Stimulated activated CD4-positive, alpha-beta T cell treated with anti-CD3 and anti-CD28 coated beads, Interleukin-12 subunit alpha, Interleukin-12 subunit beta, amount 100 ng/mL, for 48 hours (primary cell): ENCODE data around the gene LIN7B.
A peak's percentile ranks its signal among the peaks of the same experiment; 100 is the strongest.
"Not testable (repeated sequence)": the region's sequence is repeated elsewhere in the genome, so short reads cannot be mapped to it uniquely, and the experiment has no call there.

ENCODE experiments used
- DNase-seq, 3 donors: peaks; one replicate each; pipeline ENCODE4 v3.0.0-alpha.2; 2020; ENCODE audit warnings: low read depth in 2 of 3, low spot score in 1 of 3

The LIN7B gene

DNA sequence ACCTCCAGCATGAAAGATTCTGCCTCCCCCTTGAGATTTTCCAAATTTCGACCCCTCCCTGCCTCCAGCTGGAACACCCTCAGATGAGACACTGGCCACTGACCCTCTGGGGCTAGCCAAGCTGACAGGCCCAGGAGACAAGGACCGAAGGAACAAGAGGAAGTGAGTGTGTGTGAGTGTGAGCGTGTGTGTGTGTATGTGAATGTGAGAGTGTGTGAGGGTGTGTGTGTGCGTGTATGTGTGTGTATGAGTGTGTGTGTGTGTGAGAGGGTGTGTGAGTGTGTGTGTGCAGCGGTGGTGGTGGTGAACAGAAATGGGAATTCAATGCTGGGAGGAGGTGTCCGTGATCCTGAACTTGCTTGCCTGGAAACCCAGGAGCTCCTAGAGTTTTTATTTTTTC is 27.2 kb downstream of the LIN7B start:
- DNase-seq = no peak

DNA sequence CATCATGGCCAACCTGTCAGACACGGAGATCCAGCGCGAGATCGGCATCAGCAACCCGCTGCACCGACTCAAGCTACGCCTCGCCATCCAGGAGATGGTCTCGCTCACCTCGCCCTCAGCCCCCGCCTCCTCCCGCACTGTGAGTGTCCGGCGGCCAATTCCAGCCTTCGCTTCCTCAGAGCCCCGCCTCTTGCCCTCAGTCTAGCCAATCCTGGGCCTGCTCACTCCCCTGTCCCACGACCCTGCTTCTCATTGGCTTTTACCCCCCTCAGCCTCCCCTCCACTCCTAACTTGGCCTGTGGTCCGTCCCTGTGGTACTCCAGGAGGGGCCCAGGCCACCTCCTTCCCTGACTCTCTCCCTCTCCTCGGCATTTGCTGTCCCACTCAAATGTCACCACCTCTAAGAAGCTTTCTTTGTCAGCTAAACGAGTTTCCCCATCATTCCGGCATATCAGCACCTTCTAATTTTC is 28.7 kb downstream of the LIN7B start:
- DNase-seq = peak; percentile 57 to 70 (median 59)

DNA sequence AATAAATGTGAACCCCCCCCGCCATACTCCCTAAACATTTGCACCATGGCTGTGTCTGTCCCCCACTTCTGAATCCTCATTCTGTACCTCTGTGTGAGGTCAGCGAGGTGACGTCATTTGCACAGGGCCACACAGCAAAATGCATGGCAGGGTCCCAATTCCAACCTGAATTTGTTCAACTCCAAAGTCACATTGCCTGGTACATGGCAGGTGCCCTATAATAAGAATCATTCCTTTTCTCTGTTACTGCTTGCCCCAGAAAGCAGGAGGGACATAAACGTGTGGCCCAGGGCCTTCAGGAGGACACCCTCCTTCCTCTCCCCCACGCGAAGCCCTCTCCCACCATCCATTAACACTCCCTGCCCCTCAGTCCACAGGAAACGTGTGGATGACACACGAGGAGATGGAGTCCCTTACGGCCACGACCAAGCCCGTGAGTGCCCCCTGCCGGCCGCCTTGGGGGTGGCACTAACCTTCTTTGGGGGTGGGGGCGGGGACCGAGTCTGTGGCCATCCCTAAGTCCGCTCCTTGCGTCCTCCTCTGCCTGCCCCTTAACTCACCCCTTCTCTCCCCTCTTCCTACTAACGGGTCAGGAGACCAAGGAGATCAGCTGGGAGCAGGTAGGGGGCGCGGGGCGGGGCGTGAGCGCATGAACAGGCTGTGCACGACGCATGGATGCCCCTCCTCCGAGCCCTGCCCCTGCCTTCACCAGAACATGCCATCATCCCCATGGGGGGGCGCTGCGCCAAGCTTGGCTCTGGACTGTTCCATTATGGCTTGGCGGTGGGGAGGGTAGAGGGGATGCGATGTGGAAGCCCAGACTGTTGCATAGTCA is 31.6 kb downstream of the LIN7B start:
- DNase-seq = peak; percentile 73 to 90 (median 75)

DNA sequence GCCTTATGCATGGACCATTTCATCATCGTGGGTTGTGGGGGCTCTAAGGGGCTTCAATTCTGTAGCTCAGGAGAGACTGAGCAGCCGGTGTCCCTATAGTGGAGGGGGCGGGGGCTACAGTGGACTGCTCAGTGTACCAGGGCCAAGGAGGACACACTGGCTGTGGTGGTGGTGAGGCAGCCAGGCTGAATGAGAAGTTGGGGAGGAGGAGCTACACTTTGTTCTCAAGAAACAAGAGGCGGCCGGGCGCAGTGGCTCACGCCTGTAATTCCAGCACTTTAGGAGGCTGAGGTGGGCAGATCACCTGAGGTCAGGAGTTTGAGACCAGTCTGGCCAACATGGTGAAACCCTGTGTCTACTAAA is 32.2 kb downstream of the LIN7B start:
- DNase-seq = not testable (repeated sequence)

DNA sequence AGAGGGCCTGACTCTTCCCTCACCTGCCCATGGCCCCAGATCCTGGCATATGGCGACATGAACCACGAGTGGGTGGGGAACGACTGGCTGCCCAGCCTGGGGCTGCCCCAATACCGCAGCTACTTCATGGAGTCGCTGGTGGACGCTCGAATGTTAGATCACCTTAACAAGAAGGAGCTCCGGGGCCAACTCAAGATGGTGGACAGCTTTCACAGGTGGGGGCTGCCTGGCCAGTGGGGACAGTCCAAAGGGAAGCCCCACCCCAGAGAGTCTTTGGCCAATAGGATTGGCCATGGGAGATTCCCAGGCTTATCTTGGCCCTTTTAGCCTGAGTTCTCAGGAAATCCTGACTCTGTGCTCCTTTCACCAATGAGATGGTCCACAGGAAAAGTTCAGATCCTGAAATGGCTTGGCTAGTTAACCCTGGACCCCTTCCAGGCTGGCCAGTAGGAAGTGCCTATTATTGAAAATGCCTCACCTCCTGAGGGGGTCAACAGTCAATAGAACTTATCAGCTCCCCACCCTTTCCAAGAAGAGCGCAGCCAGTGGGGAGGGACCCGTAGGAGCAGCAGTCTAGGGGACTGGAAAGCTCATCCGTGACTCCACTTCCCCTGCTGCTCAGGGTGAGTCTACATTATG is 34.0 kb downstream of the LIN7B start:
- DNase-seq = no peak

DNA sequence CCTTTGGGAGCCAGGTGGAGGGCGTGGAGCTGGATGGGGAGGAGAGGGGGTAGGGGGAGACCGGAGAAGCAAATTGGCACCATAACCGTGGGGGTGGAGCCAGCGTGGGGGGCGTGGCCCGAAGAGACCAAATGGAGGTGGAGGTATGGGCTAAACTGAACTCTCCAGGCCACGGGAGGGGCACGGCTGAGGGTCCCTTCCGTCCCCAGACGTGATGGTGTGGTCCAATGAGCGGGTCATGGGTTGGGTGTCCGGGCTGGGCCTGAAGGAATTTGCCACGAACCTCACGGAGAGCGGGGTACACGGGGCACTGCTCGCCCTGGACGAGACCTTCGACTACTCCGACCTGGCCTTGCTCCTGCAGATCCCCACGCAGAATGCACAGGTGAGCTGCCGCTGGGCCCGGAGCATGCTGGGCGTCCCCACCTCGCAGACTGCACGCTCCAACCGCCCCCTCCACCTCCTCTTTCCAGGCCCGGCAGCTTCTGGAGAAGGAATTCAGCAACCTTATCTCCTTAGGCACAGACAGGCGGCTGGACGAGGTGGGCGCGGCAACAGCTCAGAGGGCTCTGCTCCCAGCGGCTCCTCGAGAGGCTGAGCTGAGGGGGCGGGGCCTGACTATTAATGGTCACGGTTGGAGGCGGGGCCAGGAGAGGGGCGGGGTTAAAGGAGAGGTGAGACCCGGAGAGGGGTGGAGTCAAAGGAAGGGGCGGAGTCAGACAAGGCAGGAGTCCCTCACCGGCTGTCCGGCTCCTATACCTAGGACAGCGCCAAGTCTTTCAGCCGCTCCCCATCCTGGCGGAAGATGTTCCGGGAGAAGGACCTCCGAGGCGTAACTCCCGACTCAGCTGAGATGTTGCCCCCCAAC is 34.8 kb downstream of the LIN7B start:
- DNase-seq = peak; percentile 79 to 87 (median 82)

DNA sequence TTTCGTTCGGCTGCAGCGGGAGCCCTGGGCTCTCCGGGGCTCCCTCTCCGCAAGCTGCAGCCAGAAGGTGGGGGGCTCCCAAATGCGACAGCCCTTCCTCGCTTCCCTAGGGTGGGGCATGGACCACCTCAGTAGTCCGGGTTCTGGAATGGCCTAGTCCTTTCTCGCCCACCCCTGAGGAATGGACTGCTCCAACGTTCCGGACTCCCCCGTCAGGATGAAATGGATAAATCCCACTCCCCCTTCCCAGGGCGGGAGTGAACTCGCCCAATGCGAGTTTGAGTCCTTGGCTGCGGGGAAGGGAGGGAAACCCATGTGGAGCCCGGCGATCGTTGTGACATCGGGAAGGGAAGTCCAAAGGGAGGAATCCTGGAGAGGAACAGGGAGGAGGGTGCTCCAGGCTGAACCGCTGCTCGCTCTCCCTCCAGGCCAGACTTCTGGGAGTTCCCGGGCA is 35.5 kb downstream of the LIN7B start:
- DNase-seq = no peak

DNA sequence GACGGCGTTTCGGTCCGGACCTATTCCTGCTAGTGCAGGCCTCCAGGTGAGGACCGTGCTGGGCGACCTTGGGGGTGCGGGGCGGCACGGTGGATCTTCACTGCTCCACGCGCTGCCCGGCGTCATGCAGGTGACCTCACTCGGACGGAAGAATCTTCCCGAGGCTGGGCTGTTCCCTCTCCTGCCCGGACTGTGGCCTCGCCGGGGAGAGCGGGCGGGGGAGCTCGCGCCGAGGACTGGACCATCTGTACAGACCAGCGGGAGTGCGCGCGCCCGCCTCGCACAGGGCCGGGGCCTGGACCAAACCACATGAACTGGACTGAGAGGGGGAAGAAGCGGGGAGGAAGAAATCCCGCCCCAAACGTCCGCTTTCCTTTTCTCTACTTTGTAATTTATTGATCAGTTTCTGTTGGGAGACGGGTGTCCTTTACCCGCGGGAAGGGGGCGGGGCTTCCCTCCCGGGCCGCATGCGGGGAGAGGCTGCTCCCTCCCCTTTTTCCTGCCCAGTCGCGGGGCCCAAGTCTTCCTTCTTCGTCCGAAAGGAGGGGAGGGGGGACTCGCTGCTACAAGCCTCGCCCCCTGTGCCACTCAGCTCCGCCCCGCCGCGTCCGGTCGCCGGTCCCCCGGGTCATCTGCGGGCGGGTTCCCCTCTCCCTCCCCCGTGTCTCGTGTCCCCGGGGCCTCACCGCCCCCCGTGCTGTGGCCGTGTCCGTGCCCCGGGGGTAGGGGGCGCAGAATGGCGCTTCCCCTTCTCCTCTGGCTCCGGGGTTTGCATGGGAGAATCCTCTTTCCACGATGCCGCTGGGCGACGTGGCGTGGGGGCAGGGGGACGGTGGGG is 36.2 kb downstream of the LIN7B start:
- peak in 1 of 3 donors; percentile 35 for DNase-seq

DNA sequence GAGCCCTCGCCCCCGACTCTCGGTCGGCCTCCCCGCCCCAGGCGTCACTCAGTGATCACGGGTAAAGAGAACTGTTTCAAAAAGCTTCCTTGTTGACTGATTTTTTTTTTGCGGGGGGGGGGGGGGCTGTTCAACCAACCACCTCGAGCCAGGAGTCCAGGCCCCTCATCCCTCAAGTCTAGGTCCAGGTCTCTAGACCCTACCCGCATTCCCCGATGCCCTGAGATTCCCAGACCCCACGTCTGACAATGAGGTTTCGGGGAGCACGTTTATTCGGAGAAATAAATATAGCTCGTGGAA is 36.7 kb downstream of the LIN7B start:
- DNase-seq = no peak

DNA sequence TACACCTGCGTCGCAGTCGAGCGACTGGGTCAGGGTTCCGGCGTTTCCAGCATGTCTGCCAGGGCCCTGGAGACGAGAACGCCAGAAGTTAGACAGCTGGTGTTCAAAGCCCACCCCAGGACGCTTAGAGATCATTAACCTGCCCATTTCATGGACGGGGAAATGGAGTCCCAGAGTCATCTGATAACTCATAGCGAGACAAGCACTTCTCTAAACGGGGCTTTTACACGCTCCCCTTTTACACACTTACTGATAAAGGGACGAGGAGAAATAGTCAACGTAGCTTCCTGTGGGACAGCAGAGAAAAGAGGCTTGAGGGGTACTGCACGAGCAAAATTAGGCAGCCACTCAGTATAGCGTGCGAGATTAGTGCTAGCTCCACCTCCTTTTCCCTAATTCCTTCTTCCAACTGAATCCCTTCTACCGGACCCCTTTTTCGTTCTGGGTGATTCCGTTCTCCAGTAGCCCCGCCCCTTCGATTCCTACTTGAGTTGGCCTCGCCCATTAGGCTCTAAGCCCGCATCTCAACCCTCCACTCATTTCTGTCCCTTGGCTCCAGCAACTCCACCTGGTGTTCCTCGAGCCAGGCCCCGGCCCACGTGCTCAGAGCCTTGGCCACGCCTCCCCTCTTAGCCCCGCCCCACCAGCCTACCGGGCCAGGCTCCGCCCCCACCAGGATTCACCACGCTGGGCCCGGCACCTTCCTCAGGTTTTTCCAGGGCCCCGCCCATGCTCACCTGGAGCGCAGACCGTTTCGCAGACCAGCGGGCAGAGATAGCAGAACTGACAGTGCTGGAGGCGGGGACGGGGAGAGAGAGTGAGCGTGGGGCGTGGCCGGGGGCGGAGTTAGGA is 37.3 kb downstream of the LIN7B start:
- peak in 1 of 3 donors; percentile 28 for DNase-seq

DNA sequence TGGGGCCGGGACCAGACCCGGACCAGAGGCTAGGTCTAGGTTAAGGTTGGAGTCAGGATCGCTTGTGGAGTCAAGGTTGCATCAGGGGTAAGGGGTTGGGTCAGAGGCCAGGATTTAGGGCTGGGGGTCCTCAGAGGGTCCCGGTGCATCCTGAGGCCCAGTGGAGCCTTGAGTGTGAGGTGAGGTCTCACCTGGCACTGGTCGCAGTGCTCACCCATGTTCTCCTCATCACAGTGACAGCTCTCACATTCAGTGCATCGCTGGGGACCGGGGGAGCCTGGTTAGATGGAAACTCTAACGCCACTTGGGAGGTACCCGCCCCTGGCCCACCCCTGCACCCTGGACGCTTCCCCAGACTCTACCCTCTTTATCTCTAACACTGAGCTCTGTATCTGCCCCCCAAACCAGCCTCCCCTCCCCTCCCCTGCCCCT is 38.0 kb downstream of the LIN7B start:
- DNase-seq = no peak

DNA sequence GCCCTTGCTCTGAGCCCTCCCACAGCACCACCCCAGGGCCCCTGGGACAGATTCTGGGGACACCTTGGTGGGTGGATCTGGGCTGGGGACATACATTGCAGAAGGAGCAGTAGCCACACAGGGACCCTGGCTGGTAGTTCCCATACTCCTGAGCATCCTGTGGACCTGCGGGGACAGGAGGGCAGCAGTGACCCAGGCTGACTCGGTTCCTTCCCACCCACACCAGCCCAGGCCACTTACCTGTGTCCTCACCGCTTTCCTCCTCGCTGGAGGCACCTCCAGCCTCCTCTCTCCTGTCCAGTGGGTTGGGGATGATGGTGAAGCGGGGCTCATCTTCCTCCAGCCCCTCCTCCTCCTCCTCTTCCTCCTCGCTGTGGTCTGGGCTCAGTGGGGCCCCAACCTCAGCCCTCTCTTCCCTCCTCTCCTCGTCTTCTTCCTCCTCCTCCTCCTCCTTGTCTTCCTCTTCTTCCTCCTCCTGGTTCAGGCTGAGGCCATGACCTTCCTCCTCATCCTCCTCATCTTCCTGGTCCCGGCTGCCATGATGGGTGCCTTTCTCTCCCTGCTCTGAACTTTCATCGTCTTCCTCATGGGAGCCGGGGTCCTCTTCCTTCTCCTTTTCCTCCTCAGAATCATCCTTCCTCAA is 39.1 kb downstream of the LIN7B start:
- no peak for DNase-seq

DNA sequence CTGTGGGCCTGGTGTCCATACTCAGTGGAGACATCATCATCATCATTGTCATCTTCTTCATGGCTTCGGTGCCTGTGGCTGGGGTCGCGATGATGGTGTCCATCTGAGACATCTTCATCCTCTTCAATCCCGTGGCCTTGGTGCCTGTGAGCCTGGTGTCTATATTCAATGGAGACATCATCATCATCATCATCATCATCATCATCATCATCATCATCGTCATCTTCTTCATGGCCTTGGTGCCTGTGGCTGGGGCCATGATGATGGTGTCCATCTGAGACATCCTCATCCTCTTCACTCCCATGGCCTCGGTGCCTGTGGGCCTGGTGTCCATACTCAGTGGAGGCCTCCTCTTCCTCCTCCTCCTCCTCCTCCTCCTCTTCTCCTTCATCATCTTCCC is 40.1 kb downstream of the LIN7B start:
- no peak for DNase-seq

DNA sequence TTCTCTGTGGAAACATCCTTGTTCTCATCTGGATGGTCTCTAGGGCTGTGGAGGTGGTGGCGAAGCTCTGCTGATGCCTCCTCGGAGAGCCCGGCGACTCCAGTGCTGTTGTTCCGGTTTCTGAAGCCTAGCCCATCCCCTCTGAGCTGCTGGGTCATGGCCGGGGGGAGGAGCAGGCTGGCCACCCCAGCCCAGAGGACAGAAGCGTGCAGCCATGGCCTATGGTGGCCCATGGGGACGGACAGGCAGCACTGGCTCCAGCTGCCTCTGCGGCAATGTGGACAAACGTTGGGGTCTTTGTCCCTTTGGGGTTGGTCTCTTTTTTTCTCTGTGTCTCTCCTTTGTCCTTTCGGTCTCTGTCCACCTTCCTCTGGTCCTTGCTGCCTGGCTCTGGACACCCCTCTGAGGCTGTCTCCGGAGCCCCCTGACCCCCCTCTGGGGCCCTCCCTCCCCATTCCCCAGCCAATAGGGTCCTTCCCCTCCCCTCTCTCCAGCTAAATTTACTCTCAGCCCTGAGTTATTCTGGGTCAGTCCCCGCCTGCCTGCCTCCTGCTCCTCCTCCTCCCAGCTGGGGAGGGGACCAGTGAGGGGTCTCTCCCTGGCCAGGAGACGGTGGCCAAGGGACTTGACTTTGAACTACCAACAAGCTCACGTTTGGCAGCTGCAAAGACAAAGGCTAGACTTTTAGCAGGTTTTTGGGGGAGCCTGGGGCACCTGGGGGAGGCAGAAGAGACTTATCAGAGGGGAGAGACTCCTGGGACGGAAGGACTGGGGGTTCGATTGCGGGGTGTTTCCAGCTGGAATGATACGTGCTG is 41.0 kb downstream of the LIN7B start, which contains the start of gene HRC:
HRC (minus strand) TSS at position 392 of the 815 bp plus-strand sequence; CDS start at position 233, 159 bp downstream.
- DNase-seq = no peak

DNA sequence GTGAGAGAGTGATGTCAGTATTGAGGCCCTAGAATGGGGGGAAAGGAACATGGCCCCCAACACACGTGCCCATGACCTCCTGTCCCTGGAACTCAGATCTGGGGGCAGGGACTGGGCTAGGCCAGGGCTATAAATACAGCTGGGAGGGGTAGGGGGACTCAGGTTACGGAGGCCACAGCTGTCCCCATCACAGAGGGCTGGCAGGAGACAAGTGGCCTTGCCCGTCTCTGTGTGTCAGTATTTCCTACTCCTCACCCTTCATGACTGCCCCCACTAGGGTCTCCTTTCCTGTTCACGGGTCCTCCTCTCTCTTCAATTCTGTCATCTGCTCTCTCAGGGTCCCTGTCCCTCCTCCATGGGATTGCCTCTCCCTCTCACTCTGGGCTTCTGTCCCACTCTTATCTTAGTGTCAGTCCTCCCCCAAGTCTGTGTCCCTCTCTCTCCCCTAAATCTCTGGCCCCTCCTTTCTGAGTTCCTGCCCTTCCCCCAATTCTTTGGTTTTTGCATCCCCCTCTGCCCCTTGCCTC is 41.7 kb downstream of the LIN7B start:
- no peak for DNase-seq

DNA sequence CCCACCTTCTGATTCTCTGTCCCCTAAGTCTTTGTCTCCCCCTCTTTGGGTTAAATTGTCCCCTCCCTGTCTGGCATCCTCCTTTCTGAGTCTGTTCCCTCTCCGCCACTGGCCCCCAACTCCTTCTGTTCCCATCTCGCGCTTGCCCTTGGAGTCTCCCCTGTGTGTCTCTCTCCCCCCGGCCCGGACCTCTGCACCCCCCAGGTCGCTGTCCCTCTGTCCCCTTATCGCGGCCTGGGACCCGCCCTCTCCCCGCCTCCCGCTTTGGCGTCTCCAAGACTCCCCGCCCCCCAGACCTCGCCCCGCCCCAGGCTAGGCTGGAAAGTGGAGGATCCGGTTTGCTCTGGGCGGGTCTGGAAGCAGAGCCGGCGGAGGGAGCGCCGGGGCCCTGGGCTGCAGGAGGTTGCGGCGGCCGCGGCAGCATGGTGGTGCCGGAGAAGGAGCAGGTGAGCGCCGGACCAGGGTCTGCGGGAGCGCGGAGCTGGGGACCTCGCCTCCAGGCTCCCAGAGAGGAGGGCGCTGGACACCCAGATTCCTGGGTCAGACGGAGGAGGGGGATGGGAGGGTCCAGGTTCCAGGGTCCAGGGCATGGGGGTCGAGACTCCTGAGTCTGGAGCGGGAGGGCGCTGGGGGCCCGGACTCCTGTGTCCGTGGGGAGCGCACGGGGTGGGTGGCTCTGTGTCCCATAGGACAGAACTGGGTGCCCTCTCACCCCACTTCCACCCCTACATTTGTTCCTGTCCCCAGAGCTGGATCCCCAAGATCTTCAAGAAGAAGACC is 43.5 kb downstream of the LIN7B start, which contains the start of gene TRPM4:
TRPM4 (plus strand) TSS at position 348 of the 780 bp plus-strand sequence; CDS start at position 423, 75 bp downstream.
- peak in 2 of 3 donors; percentile 36 to 62 for DNase-seq
